Stimulated activated CD4-positive, alpha-beta T cell treated with anti-CD3 and anti-CD28 coated beads, TNF-alpha, amount 100 ng/mL, for 24 hours (primary cell): Measurements from ENCODE around the gene TRIAP1.
A peak's percentile ranks its signal among the peaks of the same experiment; 100 is the strongest.
"Not testable (repeated sequence)": the region's sequence is repeated elsewhere in the genome, so short reads cannot be mapped to it uniquely, and the experiment has no call there.

Source experiments
- DNase-seq, 3 experiments: peaks; one replicate each; pipeline ENCODE4 v3.0.0-alpha.2; 2020; ENCODE audit warnings: low read depth in 3 of 3

TRIAP1 gene

GRCh38 chr12:120468821-120469449 is 22.8 kb upstream of the TRIAP1 start:
- peak in 2 of 3 experiments; percentile 20 to 42 for DNase-seq

GRCh38 chr12:120468325-120468820 is 22.2 kb upstream of the TRIAP1 start:
- no peak for DNase-seq

GRCh38 chr12:120467439-120467838 is 21.3 kb upstream of the TRIAP1 start:
- no peak for DNase-seq

GRCh38 chr12:120466560-120467315 is 20.6 kb upstream of the TRIAP1 start:
- DNase-seq: peak in 1 of 3 experiments; percentile 41

- DNase-seq: no peak
Observed at GRCh38 chr12:120465756-120466155, 19.6 kb upstream of the TRIAP1 start.

GRCh38 chr12:120463712-120464111 is 17.5 kb upstream of the TRIAP1 start:
- no peak for DNase-seq

- DNase-seq: no peak
Observed at GRCh38 chr12:120462099-120462640, 16.0 kb upstream of the TRIAP1 start.

GRCh38 chr12:120460157-120460556 is 14.0 kb upstream of the TRIAP1 start:
- DNase-seq: no peak

- DNase-seq: no peak
Observed at GRCh38 chr12:120457133-120457532, 10.9 kb upstream of the TRIAP1 start.

- no peak for DNase-seq
Observed at GRCh38 chr12:120455302-120455701, 9.1 kb upstream of the TRIAP1 start.

- DNase-seq: no peak
Observed at GRCh38 chr12:120453977-120454376, 7.8 kb upstream of the TRIAP1 start.

GRCh38 chr12:120453060-120453750 is 7.0 kb upstream of the TRIAP1 start:
- DNase-seq: no peak

- not testable (repeated sequence) for DNase-seq
Observed at GRCh38 chr12:120452524-120452923, 6.3 kb upstream of the TRIAP1 start.

GRCh38 chr12:120447992-120448391 is 1.8 kb upstream of the TRIAP1 start:
- no peak for DNase-seq

- DNase-seq: not testable (repeated sequence)
Observed at GRCh38 chr12:120446844-120447178, 627 bp upstream of the TRIAP1 start.

- DNase-seq: no peak
Observed at GRCh38 chr12:120444676-120445075, 1.5 kb downstream of the TRIAP1 start.

- peak; percentile 54 to 66 (median 60) for DNase-seq
Observed at GRCh38 chr12:120439646-120440247, 6.4 kb downstream of the TRIAP1 start.

GRCh38 chr12:120438495-120439198 is 7.5 kb downstream of the TRIAP1 start:
- DNase-seq: no peak

GRCh38 chr12:120437735-120438494 is 8.3 kb downstream of the TRIAP1 start, which contains the start of gene COX6A1:
Gene COX6A1 (plus strand): TSS chr12:120438113. CDS start chr12:120438127, 14 bp downstream.
- peak; percentile 93 to 98 (median 98) for DNase-seq

GRCh38 chr12:120432772-120433525 is 13.2 kb downstream of the TRIAP1 start:
- DNase-seq: no peak
